GM12873 (cell line): ENCODE data around the gene KRT73.

Source experiments
- CTCF ChIP-seq: IDR thresholded peaks from 2 replicates; pipeline ENCODE4 v1.5.1; 2012; ENCODE audit warnings: low read depth, mild to moderate bottlenecking, moderate library complexity, low read length, control low read depth; ENCODE audit not compliant: insufficient read depth; ENCODE audit errors: missing control alignments

KRT73 gene

GRCh38 chr12:52636189-52636588 lies 17.8 kb upstream of the KRT73 start:
- no peak for TF ChIP-seq CTCF

GRCh38 chr12:52634266-52635056 lies 16.1 kb upstream of the KRT73 start:
- TF ChIP-seq CTCF, result no peak

GRCh38 chr12:52633383-52633782 lies 15.0 kb upstream of the KRT73 start:
- TF ChIP-seq CTCF, result no peak

- no peak for TF ChIP-seq CTCF
Observed at GRCh38 chr12:52632656-52633055, 14.3 kb upstream of the KRT73 start.

GRCh38 chr12:52631676-52632459 lies 13.5 kb upstream of the KRT73 start:
- no peak for TF ChIP-seq CTCF

- no peak for TF ChIP-seq CTCF
Observed at GRCh38 chr12:52631264-52631663, 12.9 kb upstream of the KRT73 start.

GRCh38 chr12:52630599-52631200 lies 12.3 kb upstream of the KRT73 start:
- no peak for TF ChIP-seq CTCF
